ENCODE results near the gene PKD2L1.

PKD2L1 gene

GRCh38 chr10:100353770-100354485 is 23.9 kb upstream of the PKD2L1 start:
- peaks cover 93% of the 10 kb centered on the region for H3K36me3 ChIP-seq (ENCODE audit: insufficient read depth, low read length)
- H3K27ac ChIP-seq (ENCODE audit: low read length), result 0 out of 2 replicates have a peak overlapping the region, but pooled peaks have one; percentile 8
- DNase-seq, result no peak
- no peak for TF ChIP-seq CTCF (IDR thresholded peaks at IDR 0.05; ENCODE audit: borderline replicate concordance, extremely low read depth, low read length, poor library complexity, severe bottlenecking)
- no peak for TF ChIP-seq EZH2 (IDR thresholded peaks at IDR 0.05; ENCODE audit: borderline replicate concordance, low read depth, low read length, severe bottlenecking)
- 0 out of 2 replicates have a peak overlapping the region, but pooled peaks have one; percentile 1 for H3K9ac ChIP-seq (ENCODE audit: low read depth, low read length)
- no peaks in the 10 kb centered on the region for H3K27me3 ChIP-seq (ENCODE audit: insufficient read depth, low read length, poor library complexity)
- H3K9me3 ChIP-seq (ENCODE audit: insufficient read depth, low read length, severe bottlenecking), result no peaks in the 10 kb centered on the region
- no peak for ATAC-seq (ENCODE audit: insufficient read depth, low read depth)
- no peak overlapping the region for H3K4me3 ChIP-seq (ENCODE audit: low read depth in 1 of 2, low read length in 2 of 2)
- H3K4me2 ChIP-seq (ENCODE audit: insufficient read depth, low read length), result peak overlapping the region; percentile 39
- peaks cover 80% of the 10 kb centered on the region for H3K4me1 ChIP-seq (ENCODE audit: insufficient read depth, low read length)
- H4K20me1 ChIP-seq (ENCODE audit: insufficient read depth, low read length), result peaks cover 87% of the 10 kb centered on the region
- H2AFZ ChIP-seq (ENCODE audit: low read depth, low read length), result no peak overlapping the region
- peaks cover 84% of the 10 kb centered on the region for H3K79me2 ChIP-seq (ENCODE audit: insufficient read depth, low read length)

- peak overlapping the region; percentile 91 for H3K4me2 ChIP-seq (ENCODE audit: insufficient read depth, low read length)
- H4K20me1 ChIP-seq (ENCODE audit: insufficient read depth, low read length), result peaks cover 80% of the 10 kb centered on the region
Measured at GRCh38 chr10:100350914-100351485, 21.0 kb upstream of the PKD2L1 start.

GRCh38 chr10:100349672-100350071 is 19.6 kb upstream of the PKD2L1 start:
- peaks cover 87% of the 10 kb centered on the region for H3K79me2 ChIP-seq (ENCODE audit: insufficient read depth, low read length)
- no peak overlapping the region for H2AFZ ChIP-seq (ENCODE audit: low read depth, low read length)
- ATAC-seq (ENCODE audit: insufficient read depth, low read depth) (no peak), DNase-seq (no peak)
- peak overlapping the region; percentile 89 for H3K27ac ChIP-seq (ENCODE audit: low read length)
- H3K36me3 ChIP-seq (ENCODE audit: insufficient read depth, low read length), result peaks cover 74% of the 10 kb centered on the region
- peak overlapping the region; percentile 93 for H3K9ac ChIP-seq (ENCODE audit: low read depth, low read length)
- peaks cover 67% of the 10 kb centered on the region for H4K20me1 ChIP-seq (ENCODE audit: insufficient read depth, low read length)
- no peaks in the 10 kb centered on the region for H3K9me3 ChIP-seq (ENCODE audit: insufficient read depth, low read length, severe bottlenecking)
- TF ChIP-seq EZH2 (IDR thresholded peaks at IDR 0.05; ENCODE audit: borderline replicate concordance, low read depth, low read length, severe bottlenecking) (no peak), CTCF (IDR thresholded peaks at IDR 0.05; ENCODE audit: borderline replicate concordance, extremely low read depth, low read length, poor library complexity, severe bottlenecking) (no peak)
- H3K4me3 ChIP-seq (ENCODE audit: low read depth in 1 of 2, low read length in 2 of 2), result peak overlapping the region; percentile 73 to 99; a peak in 3 of 4 replicates
- H3K27me3 ChIP-seq (ENCODE audit: insufficient read depth, low read length, poor library complexity), result no peaks in the 10 kb centered on the region
- peaks cover 77% of the 10 kb centered on the region for H3K4me1 ChIP-seq (ENCODE audit: insufficient read depth, low read length)
- H3K4me2 ChIP-seq (ENCODE audit: insufficient read depth, low read length), result peak overlapping the region; percentile 91

More at GRCh38 chr10:100350914-100351485, 21.0 kb upstream of the PKD2L1 start:
- Histone ChIP-seq H3K36me3 (ENCODE audit: insufficient read depth, low read length) (peaks cover 88% of the 10 kb centered on the region), H3K9me3 (ENCODE audit: insufficient read depth, low read length, severe bottlenecking) (no peaks in the 10 kb centered on the region), H3K4me1 (ENCODE audit: insufficient read depth, low read length) (peaks cover 83% of the 10 kb centered on the region), H3K27me3 (ENCODE audit: insufficient read depth, low read length, poor library complexity) (no peaks in the 10 kb centered on the region), H3K79me2 (ENCODE audit: insufficient read depth, low read length) (peaks cover 95% of the 10 kb centered on the region), H3K27ac (ENCODE audit: low read length) (peak overlapping the region; percentile 89), H2AFZ (ENCODE audit: low read depth, low read length) (no peak overlapping the region), H3K4me3 (ENCODE audit: low read depth in 1 of 2, low read length in 2 of 2) (peak overlapping the region; percentile 14 to 73; a peak in 3 of 4 replicates), H3K9ac (ENCODE audit: low read depth, low read length) (peak overlapping the region; percentile 93; the same call in 1 of the 2 replicates)
- TF ChIP-seq CTCF (IDR thresholded peaks at IDR 0.05; ENCODE audit: borderline replicate concordance, extremely low read depth, low read length, poor library complexity, severe bottlenecking) (no peak), EZH2 (IDR thresholded peaks at IDR 0.05; ENCODE audit: borderline replicate concordance, low read depth, low read length, severe bottlenecking) (no peak)
- ATAC-seq (ENCODE audit: insufficient read depth, low read depth) (no peak), DNase-seq (no peak)
